ENCODE data around the gene TMEM154.

TMEM154 gene

GRCh38 chr4:152628128-152628527 lies 51.7 kb downstream of the TMEM154 start:
- no peaks in the 10 kb centered on the region for H3K36me3 ChIP-seq (ENCODE audit: insufficient read depth, low read length)
- H3F3A ChIP-seq (ENCODE audit: insufficient read depth, low read length), result no peaks in the 10 kb centered on the region
- no peaks in the 10 kb centered on the region for H3K9me2 ChIP-seq (ENCODE audit: low read depth, low read length)
- H3K9me3 ChIP-seq (ENCODE audit: low read length), result no peaks in the 10 kb centered on the region
- H3K79me2 ChIP-seq (ENCODE audit: insufficient read depth, low read length), result no peaks in the 10 kb centered on the region
- no peaks in the 10 kb centered on the region for H3K4me1 ChIP-seq (ENCODE audit: insufficient read depth, low read length, severe bottlenecking)
- TF ChIP-seq EZH2 (IDR thresholded peaks at IDR 0.05; ENCODE audit: borderline replicate concordance, low read length), result no peak
- no peak for TF ChIP-seq CTCF (IDR thresholded peaks at IDR 0.05; ENCODE audit: low read length)
- H3K4me3 ChIP-seq (ENCODE audit: low read depth, low read length, poor library complexity, severe bottlenecking), result no peak overlapping the region
- H4K20me1 ChIP-seq (ENCODE audit: insufficient read depth, low read length), result no peaks in the 10 kb centered on the region
- no peak overlapping the region for H2AFZ ChIP-seq (ENCODE audit: low read length)
- no peaks in the 10 kb centered on the region for H3K27me3 ChIP-seq (ENCODE audit: insufficient read depth, low read length)
- no peak overlapping the region for H3K4me2 ChIP-seq (ENCODE audit: low read length)
- H3K27ac ChIP-seq (ENCODE audit: low read depth, low read length, poor library complexity, severe bottlenecking), result no peak overlapping the region
- no peak overlapping the region for H3K9ac ChIP-seq (ENCODE audit: low read length)

- no peak overlapping the region for H3K4me2 ChIP-seq (ENCODE audit: low read length)
- no peaks in the 10 kb centered on the region for H3K9me3 ChIP-seq (ENCODE audit: low read length)
- H3K27me3 ChIP-seq (ENCODE audit: insufficient read depth, low read length), result no peaks in the 10 kb centered on the region
- no peak overlapping the region for H3K27ac ChIP-seq (ENCODE audit: low read depth, low read length, poor library complexity, severe bottlenecking)
- no peaks in the 10 kb centered on the region for H4K20me1 ChIP-seq (ENCODE audit: insufficient read depth, low read length)
- no peak for TF ChIP-seq CTCF (IDR thresholded peaks at IDR 0.05; ENCODE audit: low read length)
- no peak for TF ChIP-seq EZH2 (IDR thresholded peaks at IDR 0.05; ENCODE audit: borderline replicate concordance, low read length)
- no peaks in the 10 kb centered on the region for H3K4me1 ChIP-seq (ENCODE audit: insufficient read depth, low read length, severe bottlenecking)
- no peaks in the 10 kb centered on the region for H3F3A ChIP-seq (ENCODE audit: insufficient read depth, low read length)
- no peaks in the 10 kb centered on the region for H3K79me2 ChIP-seq (ENCODE audit: insufficient read depth, low read length)
- no peak overlapping the region for H3K9ac ChIP-seq (ENCODE audit: low read length)
- no peaks in the 10 kb centered on the region for H3K9me2 ChIP-seq (ENCODE audit: low read depth, low read length)
- no peaks in the 10 kb centered on the region for H3K36me3 ChIP-seq (ENCODE audit: insufficient read depth, low read length)
- H3K4me3 ChIP-seq (ENCODE audit: low read depth, low read length, poor library complexity, severe bottlenecking), result no peak overlapping the region
- H2AFZ ChIP-seq (ENCODE audit: low read length), result no peak overlapping the region
Measured at GRCh38 chr4:152626790-152627189, 53.0 kb downstream of the TMEM154 start.

- TF ChIP-seq CTCF (IDR thresholded peaks at IDR 0.05; ENCODE audit: low read length) (no peak), EZH2 (IDR thresholded peaks at IDR 0.05; ENCODE audit: borderline replicate concordance, low read length) (no peak)
- no peak overlapping the region for H2AFZ ChIP-seq (ENCODE audit: low read length)
- no peaks in the 10 kb centered on the region for H3K27me3 ChIP-seq (ENCODE audit: insufficient read depth, low read length)
Measured at GRCh38 chr4:152620915-152621314, 58.9 kb downstream of the TMEM154 start.

More at GRCh38 chr4:152620915-152621314, 58.9 kb downstream of the TMEM154 start:
- H3K36me3 ChIP-seq (ENCODE audit: insufficient read depth, low read length), result no peaks in the 10 kb centered on the region
- no peak overlapping the region for H3K27ac ChIP-seq (ENCODE audit: low read depth, low read length, poor library complexity, severe bottlenecking)
- no peak overlapping the region for H3K4me2 ChIP-seq (ENCODE audit: low read length)
- H4K20me1 ChIP-seq (ENCODE audit: insufficient read depth, low read length), result no peaks in the 10 kb centered on the region
- no peak overlapping the region for H3K4me3 ChIP-seq (ENCODE audit: low read depth, low read length, poor library complexity, severe bottlenecking)
- H3K9ac ChIP-seq (ENCODE audit: low read length), result no peak overlapping the region
- no peaks in the 10 kb centered on the region for H3K79me2 ChIP-seq (ENCODE audit: insufficient read depth, low read length)
- no peaks in the 10 kb centered on the region for H3K9me2 ChIP-seq (ENCODE audit: low read depth, low read length)
- no peaks in the 10 kb centered on the region for H3F3A ChIP-seq (ENCODE audit: insufficient read depth, low read length)
- no peaks in the 10 kb centered on the region for H3K9me3 ChIP-seq (ENCODE audit: low read length)
- no peaks in the 10 kb centered on the region for H3K4me1 ChIP-seq (ENCODE audit: insufficient read depth, low read length, severe bottlenecking)

Measured in OCI-LY1 (cell line).